SK-N-SH (cell line): ENCODE results near the gene PEA15. TPM values are rescaled to one million over a fixed set of nuclear protein-coding genes. Genes with fewer than 3 reads are reported as not detected.

Source experiments
- CTCF ChIA-PET: fragments of 300-600, 350-600 bp; formaldehyde crosslinking; extraction: SDS; loops from one replicate; lab custom pipeline; 2021; lab: Yijun Ruan, JAX
- POLR2A ChIA-PET: fragments of 350-600 bp; sonication (Branson Sonifier 250); formaldehyde crosslinking; extraction: SDS; loops from one replicate; lab custom pipeline; 2020; ENCODE audit warnings: antibody characterized with exemption, inconsistent platforms; lab: Yijun Ruan, JAX
- DNase-seq: peaks from one replicate; pipeline ENCODE4 v3.0.0; 2012
- H2AFZ ChIP-seq: fragments of 200-600 bp; sonication (generic); 2 replicates; pipeline ENCODE4 v1.8.1; 2016; ENCODE audit warnings: antibody characterized with exemption, mild to moderate bottlenecking, low read depth
- H3F3A ChIP-seq: fragments of 200-600 bp; sonication (generic); replicated peaks from 2 replicates; pipeline ENCODE3; 2016; ENCODE audit warnings: antibody characterized with exemption, mild to moderate bottlenecking; ENCODE audit not compliant: insufficient read depth
- H3K27ac ChIP-seq, 2 experiments: fragments of 200-500 bp in 1 of 2; fragments of 200-600 bp in 1 of 2; sonication (Bioruptor generic) in 1 of 2; sonication (generic), shearing (Covaris generic) in 1 of 2; 2 replicates each; pipeline versions ENCODE4 v1.5.1 to v1.6.1; 2014 to 2016; ENCODE audit warnings: low read depth in 2 of 2, inconsistent platforms in 1 of 2, low read length in 1 of 2, mild to moderate bottlenecking in 1 of 2, mixed read lengths in 1 of 2
- H3K27me3 ChIP-seq: fragments of 200-600 bp; sonication (generic), shearing (Covaris generic); 2 replicates; pipeline ENCODE4 v1.6.1; 2016; ENCODE audit warnings: mixed run types; ENCODE audit not compliant: insufficient read depth
- H3K36me3 ChIP-seq, 2 experiments: fragments of 200-500 bp in 1 of 2; fragments of 200-600 bp in 1 of 2; sonication (Bioruptor generic) in 1 of 2; sonication (generic) in 1 of 2; replicated peaks in 1 of 2; 2 replicates each; pipeline versions ENCODE3 to v1.5.1; 2014 to 2016; ENCODE audit warnings: low read length in 1 of 2, mild to moderate bottlenecking in 1 of 2; ENCODE audit not compliant: insufficient read depth in 2 of 2, control insufficient read depth in 1 of 2
- H3K4me1 ChIP-seq, 2 experiments: fragments of 200-500 bp in 1 of 2; fragments of 200-600 bp in 1 of 2; sonication (Bioruptor generic) in 1 of 2; sonication (generic), shearing (Covaris generic) in 1 of 2; 2 replicates each; pipeline versions ENCODE4 v1.5.1 to v1.6.1; 2014 to 2016; ENCODE audit warnings: low read depth in 1 of 2, low read length in 1 of 2, mixed run types in 1 of 2; ENCODE audit not compliant: insufficient read depth in 2 of 2, control insufficient read depth in 1 of 2
- H3K4me2 ChIP-seq: fragments of 200-600 bp; sonication (generic), shearing (Covaris generic); 2 replicates; pipeline ENCODE4 v1.6.1; 2017; ENCODE audit warnings: mixed run types
- H3K4me3 ChIP-seq, 2 experiments: fragments of 200-500 bp in 1 of 2; fragments of 200-600 bp in 1 of 2; sonication (Bioruptor generic) in 1 of 2; sonication (generic), shearing (Covaris generic) in 1 of 2; 2 replicates each; pipeline versions ENCODE4 v1.5.1 to v1.8.1; 2014 to 2016; ENCODE audit warnings: low read depth in 2 of 2, inconsistent platforms in 1 of 2, low read length in 1 of 2, mild to moderate bottlenecking in 1 of 2, mixed read lengths in 1 of 2, moderate library complexity in 1 of 2
- H3K79me2 ChIP-seq: fragments of 200-600 bp; sonication (generic); 2 replicates; pipeline ENCODE4 v1.8.1; 2017; ENCODE audit warnings: mild to moderate bottlenecking; ENCODE audit not compliant: insufficient read depth
- H3K9ac ChIP-seq: fragments of 200-600 bp; sonication (generic); 2 replicates; pipeline ENCODE4 v1.6.1; 2017; ENCODE audit warnings: mixed run types
- H3K9me2 ChIP-seq: fragments of 200-600 bp; sonication (generic); 2 replicates; pipeline ENCODE4 v1.6.1; 2017; ENCODE audit warnings: mixed run types
- H3K9me3 ChIP-seq: fragments of 200-600 bp; sonication (generic); 2 replicates; pipeline ENCODE4 v1.6.1; 2017; ENCODE audit warnings: mixed run types, mild to moderate bottlenecking, moderate library complexity
- H4K20me1 ChIP-seq: fragments of 200-600 bp; sonication (generic); 2 replicates; pipeline ENCODE4 v1.6.1; 2017; ENCODE audit warnings: mild to moderate bottlenecking, mixed run types; ENCODE audit not compliant: insufficient read depth
- CHD2 ChIP-seq: fragments of 150-350 bp; IDR thresholded peaks from 2 replicates; pipeline ENCODE4 v1.6.1; 2018; ENCODE audit warnings: low read length; ENCODE audit not compliant: partially characterized antibody
- ELF1 ChIP-seq: IDR thresholded peaks from 2 replicates; pipeline ENCODE4 v1.4.0; 2012
- EZH2phosphoT487 ChIP-seq: fragments of 200-600 bp; sonication (generic); IDR thresholded peaks from 2 replicates; pipeline ENCODE4 v1.6.1; 2017; ENCODE audit warnings: low read depth, mixed run types, mild to moderate bottlenecking, antibody characterized with exemption, moderate library complexity, borderline replicate concordance
- FOSL2 ChIP-seq: IDR thresholded peaks from 2 replicates; pipeline ENCODE4 v1.4.0; 2012; ENCODE audit warnings: low read depth, mild to moderate bottlenecking, moderate library complexity, borderline replicate concordance
- FOXJ3 ChIP-seq: sonication (generic); formaldehyde crosslinking; IDR thresholded peaks from 2 replicates; pipeline ENCODE4 v1.5.1; 2020; ENCODE audit warnings: mild to moderate bottlenecking, missing genetic modification reagents
- FOXM1 ChIP-seq: IDR thresholded peaks from 2 replicates; pipeline ENCODE4 v1.4.0; 2012; ENCODE audit warnings: low read depth, mild to moderate bottlenecking
- GABPA ChIP-seq: IDR thresholded peaks from 2 replicates; pipeline ENCODE4 v1.4.0; 2012; ENCODE audit warnings: low read depth, mild to moderate bottlenecking
- JUND ChIP-seq: IDR thresholded peaks from 2 replicates; pipeline ENCODE4 v1.4.0; 2012
- NFIC ChIP-seq: IDR thresholded peaks from 2 replicates; pipeline ENCODE4 v1.4.0; 2012; ENCODE audit warnings: borderline replicate concordance
- NRF1 ChIP-seq: IDR thresholded peaks from 2 replicates; pipeline ENCODE4 v1.6.1; 2012; ENCODE audit warnings: low read depth, mild to moderate bottlenecking, low read length
- POLR2AphosphoS5 ChIP-seq: IDR thresholded peaks from 2 replicates; pipeline ENCODE4 v1.6.1; 2012; ENCODE audit warnings: low read depth, low read length
- RCOR1 ChIP-seq: fragments of 150-350 bp; IDR thresholded peaks from 2 replicates; pipeline ENCODE4 v1.6.1; 2017; ENCODE audit warnings: antibody characterized with exemption, low read length
- SIN3A ChIP-seq: IDR thresholded peaks from 2 replicates; pipeline ENCODE4 v1.6.1; 2012; ENCODE audit warnings: low read depth, mild to moderate bottlenecking, low read length, moderate library complexity, borderline replicate concordance
- SMC3 ChIP-seq: IDR thresholded peaks from 2 replicates; pipeline ENCODE4 v1.6.1; 2012; ENCODE audit warnings: low read depth, low read length, improper control_type of control experiment
- TAF1 ChIP-seq: IDR thresholded peaks from 2 replicates; pipeline ENCODE4 v1.6.1; 2012; ENCODE audit warnings: low read depth, mild to moderate bottlenecking, low read length, moderate library complexity, borderline replicate concordance
- TEAD4 ChIP-seq: IDR thresholded peaks from 2 replicates; pipeline ENCODE4 v1.4.0; 2012; ENCODE audit warnings: mild to moderate bottlenecking, borderline replicate concordance; ENCODE audit not compliant: insufficient read depth
- YY1 ChIP-seq: IDR thresholded peaks from 2 replicates; pipeline ENCODE4 v1.4.0; 2012; ENCODE audit warnings: low read depth, mild to moderate bottlenecking
- WGBS: methylation state at CpG from one replicate; pipeline ENCODE4 v1.1.6; 2017; ENCODE audit warnings: low lambda C conversion rate; 5-methylcytosine and 5-hydroxymethylcytosine counted together
- polyA plus RNA-seq, 3 experiments: library from polyadenylated mRNA; depleted of rRNA; stranded (reverse); fragments of >200 nt; gene quantifications; 2 replicates each; pipeline ENCODE4 v1.2.3, GENCODE V29; 2012
- TF ChIP-seq, protein P1 (sequence below): IDR thresholded peaks from 2 replicates; pipeline ENCODE4 v1.4.0; 2012; ENCODE audit warnings: low read depth
- TF ChIP-seq, protein P2 (sequence below): fragments of 200-600 bp; sonication (generic); IDR thresholded peaks from 2 replicates; pipeline ENCODE4 v1.6.1; 2017; ENCODE audit warnings: antibody characterized with exemption, mild to moderate bottlenecking, moderate library complexity
- TF ChIP-seq, protein P3 (sequence below): IDR thresholded peaks from 2 replicates; pipeline ENCODE4 v1.4.0; 2012; ENCODE audit warnings: low read depth, borderline replicate concordance

Gene PEA15
- polyA plus RNA-seq, 1 of the 3 experiments (the other 2 are of a cell fraction): 322 TPM

DNA sequence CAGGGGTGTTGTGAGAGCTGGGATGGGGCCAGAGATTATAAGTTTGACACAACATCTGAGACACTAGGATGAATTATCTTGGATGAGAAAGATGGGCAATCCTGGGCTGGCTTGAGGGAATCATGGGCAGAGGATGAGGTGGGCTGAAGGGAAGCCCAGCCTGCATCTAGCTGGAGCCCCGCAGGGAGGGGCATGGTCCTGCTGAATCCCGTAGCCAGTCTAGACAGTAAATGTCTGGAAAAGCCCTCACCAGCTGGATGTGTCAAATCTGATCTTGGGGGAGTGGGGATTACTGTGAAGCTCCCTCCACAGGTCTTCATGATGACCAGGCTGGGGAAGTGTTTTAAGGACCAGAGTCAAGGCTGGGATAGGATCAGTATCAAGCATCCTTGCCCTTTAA is 18.5 kb upstream of the PEA15 start:
- no peaks in the 10 kb centered on the region for H3K9me2 ChIP-seq
- ChIA-PET CTCF (interaction anchor here (0.9 to 7.5 kb wide), 3 partner anchors 24 to 189 kb away, joined by 3 to 293 read pairs (median 3); no protein-coding TSS in a partner anchor), POLR2A (no interaction called here)
- H3K36me3 ChIP-seq: no peaks in the 10 kb centered on the region
- H3K4me1 ChIP-seq: peaks cover 0 to 3% of the 10 kb centered on the region in 2 experiments; a peak in 1 of 4 replicates
- no peaks in the 10 kb centered on the region for H3K9me3 ChIP-seq
- H3K9ac ChIP-seq: no peak overlapping the region
- H2AFZ ChIP-seq: no peak overlapping the region
- H3F3A ChIP-seq: no peaks in the 10 kb centered on the region
- no peaks in the 10 kb centered on the region for H4K20me1 ChIP-seq
- no peak for DNase-seq
- H3K27ac ChIP-seq: no peak overlapping the region
- no peaks in the 10 kb centered on the region for H3K27me3 ChIP-seq
- H3K79me2 ChIP-seq: no peaks in the 10 kb centered on the region
- TF ChIP-seq SMC3 (no peak), POLR2AphosphoS5 (no peak), CHD2 (no peak), YY1 (no peak)
- no peak overlapping the region for H3K4me3 ChIP-seq
- 60% methylated on average over 2 of the region's 2 CpGs for WGBS
- H3K4me2 ChIP-seq: no peak overlapping the region

DNA sequence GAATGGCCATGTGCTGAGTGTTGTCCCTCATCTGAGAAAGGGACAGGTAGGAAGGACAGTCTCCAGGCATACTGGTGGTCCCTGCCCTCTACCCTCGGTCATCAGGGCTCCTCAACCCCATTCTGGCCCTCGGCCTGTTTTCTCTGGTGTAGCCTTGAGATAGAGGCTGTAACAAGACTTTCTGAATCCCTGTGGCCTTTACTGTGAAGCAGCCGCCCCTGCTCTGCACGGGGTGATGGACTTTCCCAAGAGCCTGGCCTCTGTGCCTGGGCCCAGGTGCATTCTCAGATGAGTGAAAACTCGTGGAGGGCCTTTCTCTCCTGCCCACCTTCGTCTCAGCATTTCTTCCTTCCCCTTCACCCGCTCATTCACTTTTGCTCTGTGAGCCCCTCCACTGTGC is 17.8 kb upstream of the PEA15 start:
- H4K20me1 ChIP-seq: no peaks in the 10 kb centered on the region
- no peaks in the 10 kb centered on the region for H3K36me3 ChIP-seq
- no peaks in the 10 kb centered on the region for H3K79me2 ChIP-seq
- H3K4me2 ChIP-seq: no peak overlapping the region
- H3K27me3 ChIP-seq: no peaks in the 10 kb centered on the region
- CTCF ChIA-PET: interaction anchor here (0.9 to 7.5 kb wide), 3 partner anchors 58 to 189 kb away, joined by 3 to 293 read pairs (median 11); no protein-coding TSS in a partner anchor
- no peaks in the 10 kb centered on the region for H3K9me2 ChIP-seq
- peaks cover 0 to 3% of the 10 kb centered on the region in 2 experiments; a peak in 1 of 4 replicates for H3K4me1 ChIP-seq
- H3K27ac ChIP-seq: no peak overlapping the region
- H3K4me3 ChIP-seq: no peak overlapping the region
- DNase-seq: no peak
- H3F3A ChIP-seq: no peaks in the 10 kb centered on the region
- H2AFZ ChIP-seq: no peak overlapping the region
- WGBS: 35% methylated on average over 3 of the region's 7 CpGs
- TF ChIP-seq TAF1 (no peak), POLR2AphosphoS5 (no peak), NFIC (no peak), YY1 (no peak), FOXM1 (no peak), FOSL2 (no peak), ELF1 (no peak), RCOR1 (no peak), FOXJ3 (CRISPR knock-in tag) (no peak), GABPA (no peak), NRF1 (no peak), TEAD4 (no peak), SIN3A (no peak), EZH2phosphoT487 (no peak), JUND (no peak)
- TF ChIP-seq, protein P1, sequence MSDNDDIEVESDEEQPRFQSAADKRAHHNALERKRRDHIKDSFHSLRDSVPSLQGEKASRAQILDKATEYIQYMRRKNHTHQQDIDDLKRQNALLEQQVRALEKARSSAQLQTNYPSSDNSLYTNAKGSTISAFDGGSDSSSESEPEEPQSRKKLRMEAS: no peak
- TF ChIP-seq, protein P2, sequence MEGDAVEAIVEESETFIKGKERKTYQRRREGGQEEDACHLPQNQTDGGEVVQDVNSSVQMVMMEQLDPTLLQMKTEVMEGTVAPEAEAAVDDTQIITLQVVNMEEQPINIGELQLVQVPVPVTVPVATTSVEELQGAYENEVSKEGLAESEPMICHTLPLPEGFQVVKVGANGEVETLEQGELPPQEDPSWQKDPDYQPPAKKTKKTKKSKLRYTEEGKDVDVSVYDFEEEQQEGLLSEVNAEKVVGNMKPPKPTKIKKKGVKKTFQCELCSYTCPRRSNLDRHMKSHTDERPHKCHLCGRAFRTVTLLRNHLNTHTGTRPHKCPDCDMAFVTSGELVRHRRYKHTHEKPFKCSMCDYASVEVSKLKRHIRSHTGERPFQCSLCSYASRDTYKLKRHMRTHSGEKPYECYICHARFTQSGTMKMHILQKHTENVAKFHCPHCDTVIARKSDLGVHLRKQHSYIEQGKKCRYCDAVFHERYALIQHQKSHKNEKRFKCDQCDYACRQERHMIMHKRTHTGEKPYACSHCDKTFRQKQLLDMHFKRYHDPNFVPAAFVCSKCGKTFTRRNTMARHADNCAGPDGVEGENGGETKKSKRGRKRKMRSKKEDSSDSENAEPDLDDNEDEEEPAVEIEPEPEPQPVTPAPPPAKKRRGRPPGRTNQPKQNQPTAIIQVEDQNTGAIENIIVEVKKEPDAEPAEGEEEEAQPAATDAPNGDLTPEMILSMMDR: no peak
- TF ChIP-seq, protein P3, sequence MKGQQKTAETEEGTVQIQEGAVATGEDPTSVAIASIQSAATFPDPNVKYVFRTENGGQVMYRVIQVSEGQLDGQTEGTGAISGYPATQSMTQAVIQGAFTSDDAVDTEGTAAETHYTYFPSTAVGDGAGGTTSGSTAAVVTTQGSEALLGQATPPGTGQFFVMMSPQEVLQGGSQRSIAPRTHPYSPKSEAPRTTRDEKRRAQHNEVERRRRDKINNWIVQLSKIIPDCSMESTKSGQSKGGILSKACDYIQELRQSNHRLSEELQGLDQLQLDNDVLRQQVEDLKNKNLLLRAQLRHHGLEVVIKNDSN: no peak
- TF ChIP-seq, all 33 proteins: peak for 0
- Histone ChIP-seq H3K9ac (no peak overlapping the region), H3K9me3 (no peaks in the 10 kb centered on the region)
- POLR2A ChIA-PET: no interaction called here
